IMR-90 (cell line): ENCODE results near the gene CIAO2A. TPM values are rescaled to one million over a fixed set of nuclear protein-coding genes. Genes with fewer than 3 reads are reported as not detected.
"Not testable (repeated sequence)": the region's sequence is repeated elsewhere in the genome, so short reads cannot be mapped to it uniquely, and the experiment has no call there.

Experiments used
- ATAC-seq: fragments of 200-7000 bp; cut with Tn5 transposase; 2 replicates; pipeline ENCODE4 v1.9.1; 2020; ENCODE audit warnings: low read depth, mild to moderate bottlenecking, moderate library complexity
- BruUV-seq: library from RNA; stranded (reverse); fragments of 400-500 nt; replicated peaks from 2 replicates; lab custom pipeline; 2021; lab: Mats Ljungman, UMichigan
- CTCF ChIA-PET: fragments of 300-600 bp; formaldehyde crosslinking; extraction: SDS; loops from one replicate; lab custom pipeline; 2021; ENCODE audit warnings: antibody characterized with exemption; lab: Yijun Ruan, JAX
- POLR2A ChIA-PET: fragments of 300-600 bp; sonication (Branson Sonifier 250); formaldehyde crosslinking; loops from one replicate; lab custom pipeline; 2022; ENCODE audit warnings: antibody characterized with exemption; ENCODE audit not compliant: unreplicated experiment; lab: Charles Lee
- DNase-seq: peaks from one replicate; pipeline ENCODE4 v3.0.0; 2013
- H2AFZ ChIP-seq: replicated peaks from 2 replicates; pipeline ENCODE3; 2013; ENCODE audit warnings: low read length, mild to moderate bottlenecking; ENCODE audit not compliant: poor library complexity
- H2AK5ac ChIP-seq: 2 replicates; pipeline ENCODE4 v1.6.1; 2013; ENCODE audit warnings: low read depth, low read length, inconsistent platforms
- H2AK9ac ChIP-seq: replicated peaks from 2 replicates; pipeline ENCODE3; 2013; ENCODE audit warnings: mild to moderate bottlenecking, low read depth, low read length, moderate library complexity; ENCODE audit not compliant: poor library complexity
- H2BK120ac ChIP-seq: 2 replicates; pipeline ENCODE4 v1.6.1; 2013; ENCODE audit warnings: low read depth, low read length, inconsistent platforms
- H2BK15ac ChIP-seq: 3 replicates; pipeline ENCODE4 v1.6.1; 2013; ENCODE audit warnings: low read depth, low read length, inconsistent platforms
- H2BK20ac ChIP-seq: 2 replicates; pipeline ENCODE4 v1.6.1; 2013; ENCODE audit warnings: low read depth, mild to moderate bottlenecking, inconsistent platforms, low read length, moderate library complexity
- H2BK5ac ChIP-seq: 2 replicates; pipeline ENCODE4 v1.6.1; 2013; ENCODE audit warnings: mild to moderate bottlenecking, low read depth, low read length, inconsistent platforms; ENCODE audit not compliant: poor library complexity, severe bottlenecking
- H3K14ac ChIP-seq: replicated peaks from 2 replicates; pipeline ENCODE4 v1.6.1; 2013; ENCODE audit warnings: low read depth, low read length, inconsistent platforms
- H3K18ac ChIP-seq: 2 replicates; pipeline ENCODE4 v1.6.1; 2013; ENCODE audit warnings: low read depth, low read length, control low read depth
- H3K23ac ChIP-seq: 2 replicates; pipeline ENCODE4 v1.6.1; 2013; ENCODE audit warnings: low read depth, low read length, inconsistent platforms
- H3K27ac ChIP-seq: 2 replicates; pipeline ENCODE4 v1.5.1; 2013; ENCODE audit warnings: mild to moderate bottlenecking, control low read depth, low read length; ENCODE audit not compliant: insufficient read depth
- H3K27me3 ChIP-seq: 2 replicates; pipeline ENCODE4 v1.6.1; 2013; ENCODE audit warnings: low read length; ENCODE audit not compliant: control insufficient read depth, insufficient read depth
- H3K36me3 ChIP-seq: 2 replicates; pipeline ENCODE4 v1.6.1; 2013; ENCODE audit warnings: low read length, mixed read lengths; ENCODE audit not compliant: control insufficient read depth, insufficient read depth
- H3K4ac ChIP-seq: 2 replicates; pipeline ENCODE4 v1.6.1; 2013; ENCODE audit warnings: low read depth, low read length, inconsistent platforms
- H3K4me1 ChIP-seq: 2 replicates; pipeline ENCODE4 v1.6.1; 2013; ENCODE audit warnings: low read length, mixed read lengths; ENCODE audit not compliant: control insufficient read depth, insufficient read depth
- H3K4me2 ChIP-seq: 2 replicates; pipeline ENCODE4 v1.6.1; 2013; ENCODE audit warnings: low read depth, mild to moderate bottlenecking, control low read depth, low read length, moderate library complexity
- H3K4me3 ChIP-seq: 2 replicates; pipeline ENCODE4 v1.5.1; 2013; ENCODE audit warnings: low read depth, mild to moderate bottlenecking, control low read depth, low read length, moderate library complexity; ENCODE audit not compliant: insufficient read depth
- H3K56ac ChIP-seq: 2 replicates; pipeline ENCODE4 v1.6.1; 2013; ENCODE audit warnings: low read length, inconsistent platforms; ENCODE audit not compliant: insufficient read depth; ENCODE audit errors: extremely low read depth
- H3K79me1 ChIP-seq, 2 experiments: 2 replicates each; pipeline ENCODE4 v1.6.1; 2013; ENCODE audit warnings: low read length in 2 of 2, inconsistent platforms in 1 of 2, low read depth in 1 of 2
- H3K9ac ChIP-seq: 2 replicates; pipeline ENCODE4 v1.6.1; 2013; ENCODE audit warnings: low read depth, low read length, control low read depth
- H3K9me1 ChIP-seq: 2 replicates; pipeline ENCODE4 v1.6.1; 2013; ENCODE audit warnings: low read length, inconsistent platforms; ENCODE audit not compliant: insufficient read depth
- H3K9me3 ChIP-seq: 2 replicates; pipeline ENCODE4 v1.6.1; 2013; ENCODE audit warnings: low read length; ENCODE audit not compliant: control insufficient read depth, insufficient read depth
- H4K20me1 ChIP-seq: 2 replicates; pipeline ENCODE4 v1.6.1; 2013; ENCODE audit warnings: low read length, inconsistent platforms; ENCODE audit not compliant: insufficient read depth
- H4K5ac ChIP-seq: 2 replicates; pipeline ENCODE4 v1.6.1; 2013; ENCODE audit warnings: mild to moderate bottlenecking, low read depth, low read length, control low read depth
- H4K8ac ChIP-seq, 2 experiments: 2 replicates each; pipeline ENCODE4 v1.6.1; 2013; ENCODE audit warnings: low read depth in 2 of 2, low read length in 2 of 2, control low read depth in 1 of 2, inconsistent platforms in 1 of 2
- H4K91ac ChIP-seq: 2 replicates; pipeline ENCODE4 v1.6.1; 2013; ENCODE audit warnings: low read depth, low read length, inconsistent platforms; ENCODE audit not compliant: insufficient read depth
- CEBPB ChIP-seq: IDR thresholded peaks from 2 replicates; pipeline ENCODE4 v1.6.1; 2012; ENCODE audit warnings: low read depth, low read length, improper control_type of control experiment
- FOS ChIP-seq: fragments of 150-350 bp; IDR thresholded peaks from 2 replicates; pipeline ENCODE4 v1.6.1; 2016; ENCODE audit warnings: low read depth, low read length
- MAFK ChIP-seq: IDR thresholded peaks from 2 replicates; pipeline ENCODE4 v1.6.1; 2012; ENCODE audit warnings: low read depth, low read length, improper control_type of control experiment
- MAZ ChIP-seq: IDR thresholded peaks from 2 replicates; pipeline ENCODE4 v1.6.1; 2012; ENCODE audit warnings: low read depth, mild to moderate bottlenecking, low read length, improper control_type of control experiment, moderate library complexity, borderline replicate concordance
- RAD21 ChIP-seq: IDR thresholded peaks from 2 replicates; pipeline ENCODE4 v1.6.1; 2012; ENCODE audit warnings: low read length, improper control_type of control experiment
- RCOR1 ChIP-seq: IDR thresholded peaks from 2 replicates; pipeline ENCODE4 v1.6.1; 2012; ENCODE audit warnings: mild to moderate bottlenecking, low read length, improper control_type of control experiment; ENCODE audit not compliant: insufficient replicate concordance
- RFX5 ChIP-seq: IDR thresholded peaks from 2 replicates; pipeline ENCODE4 v1.8.0; 2012; ENCODE audit warnings: low read depth, mild to moderate bottlenecking, low read length, moderate library complexity
- SMC3 ChIP-seq: fragments of 150-350 bp; IDR thresholded peaks from 2 replicates; pipeline ENCODE4 v1.6.1; 2016; ENCODE audit warnings: low read depth, mild to moderate bottlenecking, antibody characterized with exemption, low read length, moderate library complexity
- USF2 ChIP-seq: fragments of 150-350 bp; IDR thresholded peaks from 2 replicates; pipeline ENCODE4 v1.6.1; 2017; ENCODE audit warnings: mild to moderate bottlenecking, antibody characterized with exemption, low read length, low read depth
- WGBS, 2 experiments: methylation state at CpG; one replicate each; pipeline versions ENCODE4 v1.1.5 to v1.1.7; 2013; ENCODE audit warnings: missing lambda C conversion rate in 2 of 2; ENCODE audit not compliant: insufficient read length in 1 of 2; ENCODE audit errors: extremely low coverage in 2 of 2; 5-methylcytosine and 5-hydroxymethylcytosine counted together
- dilution Hi-C: fragments of 300-500 bp; cut with HindIII; formaldehyde crosslinking; loops from one replicate; pipeline ENCODE4 v1.14.3; 2018; ENCODE audit warnings: low sequenced_read_pairs; ENCODE audit not compliant: unreplicated experiment
- in situ Hi-C: fragments of 300-500 bp; cut with MboI; formaldehyde crosslinking; loops from 3 replicates; pipeline ENCODE4 v1.14.3; 2019; ENCODE audit warnings: low sequenced_read_pairs, inconsistent platforms, mixed read lengths
- intact Hi-C: fragments of 100-400 bp; cut with micrococcal nuclease; formaldehyde crosslinking; loops from 2 replicates; pipeline ENCODE4 v1.10.0; 2022
- polyA plus RNA-seq, 3 experiments: library from polyadenylated mRNA; depleted of rRNA; stranded (reverse); fragments of >200 nt; gene quantifications; 2 replicates each; pipeline ENCODE4 v1.2.3, GENCODE V29; 2012; ENCODE audit warnings: low replicate concordance in 1 of 3
- total RNA-seq: library from RNA; depleted of rRNA; stranded (reverse); fragments of >200 nt; gene quantifications from 2 replicates; pipeline ENCODE4 v1.2.3, GENCODE V29; 2012

Gene CIAO2A
- total and polyA plus RNA-seq, 2 of the 4 experiments (the other 2 are of a cell fraction) = 36.7 to 38.3 TPM

DNA sequence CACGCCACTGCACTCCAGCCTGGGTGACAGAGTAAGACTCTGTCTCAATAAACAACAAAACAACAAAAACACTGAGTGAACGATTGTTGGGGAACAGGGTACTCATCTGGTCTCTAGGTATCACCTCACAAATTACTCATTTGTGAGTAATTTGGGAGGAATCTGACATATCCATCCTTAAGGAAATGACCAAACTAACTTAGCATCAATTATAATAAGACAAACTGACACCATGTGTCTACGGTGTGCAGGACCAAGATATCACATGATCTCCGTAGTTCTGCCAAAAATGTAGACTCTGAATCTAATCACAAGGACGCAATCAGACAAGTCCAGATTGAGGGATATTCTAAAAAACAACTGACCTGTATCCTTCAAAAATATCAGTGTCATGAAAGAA, 35.4 kb downstream of the CIAO2A start:
- Histone ChIP-seq H2AK9ac (no peak overlapping the region), H3K9me1 (no peaks in the 10 kb centered on the region), H2BK20ac (no peak overlapping the region), H2BK15ac (no peak overlapping the region), H3K56ac (no peak overlapping the region), H3K36me3 (no peaks in the 10 kb centered on the region), H4K91ac (no peak overlapping the region), H3K14ac (no peak overlapping the region), H3K79me1 (no peaks in the 10 kb centered on the region), H2BK120ac (no peak overlapping the region), H3K4ac (no peak overlapping the region), H3K9me3 (no peaks in the 10 kb centered on the region), H3K23ac (no peak overlapping the region), H2AK5ac (no peak overlapping the region), H3K4me2 (no peak overlapping the region), H4K8ac (no peak overlapping the region), H3K4me1 (no peaks in the 10 kb centered on the region), H3K9ac (no peak overlapping the region), H4K5ac (no peak overlapping the region), H3K18ac (no peak overlapping the region), H2BK5ac (no peak overlapping the region), H2AFZ (no peak overlapping the region), H4K20me1 (no peaks in the 10 kb centered on the region), H3K27ac (no peak overlapping the region), H3K27me3 (peaks cover 4% of the 10 kb centered on the region; the same call in 1 of the 2 replicates), H3K4me3 (no peak overlapping the region)
- 65% methylated on average over 2 of the region's 5 CpGs; no CpG with 5 or more reads in 1 of the 2 experiments for WGBS, 2 experiments
- ATAC-seq (no peak), DNase-seq (no peak)
- in situ Hi-C loops (loop anchor here (25.0 kb wide), 2 partner anchors 421 to 771 kb away; partner anchors contain the start of gene APH1B), dilution Hi-C loops (no loop called here), intact Hi-C loops (no loop called here)
- ChIA-PET POLR2A (no interaction called here), CTCF (no interaction called here)
- no TSS peak for BruUV-seq
- TF ChIP-seq RAD21 (no peak), CEBPB (no peak), RFX5 (no peak), MAZ (no peak), MAFK (no peak), SMC3 (no peak), FOS (no peak), USF2 (no peak), RCOR1 (no peak)

DNA sequence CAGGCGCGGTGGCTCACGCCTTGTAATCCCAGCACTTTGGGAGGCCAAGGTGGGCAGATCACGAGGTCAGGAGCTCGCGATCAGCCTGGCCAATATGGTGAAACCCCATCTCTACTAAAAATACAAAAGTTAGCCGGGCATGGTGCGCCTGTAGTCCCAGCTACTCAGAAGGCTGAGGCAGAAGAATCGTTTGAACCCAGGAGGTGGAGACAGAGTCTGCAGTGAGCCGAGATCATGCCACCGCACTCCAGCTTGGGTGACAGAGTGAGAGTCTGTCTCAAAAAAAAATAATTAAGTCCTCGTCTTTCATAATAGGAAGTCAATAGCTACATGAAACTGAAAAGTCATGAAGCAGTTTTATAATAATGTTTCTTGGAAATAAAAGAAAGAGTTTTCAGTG, 40.0 kb downstream of the CIAO2A start:
- H3K27me3 ChIP-seq = peaks cover 14% of the 10 kb centered on the region
- BruUV-seq, H3K18ac ChIP-seq, H2BK5ac ChIP-seq, H3K56ac ChIP-seq, dilution Hi-C loops, POLR2A ChIA-PET, DNase-seq, ATAC-seq, H2BK15ac ChIP-seq, H3K36me3 ChIP-seq, intact Hi-C loops, H4K91ac ChIP-seq, H3K23ac ChIP-seq, H3K9me1 ChIP-seq, H3K4me3 ChIP-seq, H3K27ac ChIP-seq, H3K4me1 ChIP-seq, H2AK5ac ChIP-seq, H2AFZ ChIP-seq, H4K5ac ChIP-seq, H2BK20ac ChIP-seq, H4K8ac ChIP-seq, H3K9me3 ChIP-seq, H2BK120ac ChIP-seq, H3K4ac ChIP-seq, H3K79me1 ChIP-seq, H3K14ac ChIP-seq, H4K20me1 ChIP-seq, H3K4me2 ChIP-seq, H3K9ac ChIP-seq, H2AK9ac ChIP-seq: not testable (repeated sequence)
- in situ Hi-C loops = loop anchor here (25.0 kb wide), 2 partner anchors 416 to 766 kb away; partner anchors contain the start of gene APH1B
- WGBS, 2 experiments = 86% methylated on average over 5 of the region's 12 CpGs; no CpG with 5 or more reads in 1 of the 2 experiments
- CTCF ChIA-PET = interaction anchor here (1.0 kb wide), 1 partner anchor 299 kb away, joined by 3 read pairs; no protein-coding TSS in a partner anchor
